Endothelial cell (in vitro differentiated cells): ENCODE data around the gene MMP11. TPM values are rescaled to one million over a fixed set of nuclear protein-coding genes. Genes with fewer than 3 reads are reported as not detected.

Experiments
- DNase-seq: peaks from one replicate; pipeline ENCODE4 v3.0.0; 2021; ENCODE audit warnings: low spot score
- H3K27ac Mint-ChIP-seq: one replicate; pipeline ENCODE4 v1.8.0; 2021; ENCODE audit warnings: mixed read lengths, inconsistent platforms; ENCODE audit not compliant: unreplicated experiment
- H3K27me3 Mint-ChIP-seq: one replicate; pipeline ENCODE4 v1.8.0; 2021; ENCODE audit warnings: mild to moderate bottlenecking, moderate library complexity, mixed read lengths, inconsistent platforms; ENCODE audit not compliant: unreplicated experiment
- H3K36me3 Mint-ChIP-seq: one replicate; pipeline ENCODE4 v1.8.0; 2021; ENCODE audit warnings: mild to moderate bottlenecking, low read depth, mixed read lengths, inconsistent platforms; ENCODE audit not compliant: unreplicated experiment
- H3K4me1 Mint-ChIP-seq: one replicate; pipeline ENCODE4 v1.8.0; 2021; ENCODE audit warnings: mild to moderate bottlenecking, mixed read lengths, inconsistent platforms; ENCODE audit not compliant: unreplicated experiment
- H3K4me3 Mint-ChIP-seq: one replicate; pipeline ENCODE4 v1.8.0; 2021; ENCODE audit warnings: mild to moderate bottlenecking, mixed read lengths, inconsistent platforms; ENCODE audit not compliant: unreplicated experiment
- H3K9me3 Mint-ChIP-seq: one replicate; pipeline ENCODE4 v1.8.0; 2021; ENCODE audit warnings: mixed read lengths, inconsistent platforms; ENCODE audit not compliant: unreplicated experiment
- CTCF ChIP-seq: fragments of 200-600 bp; sonication (generic); IDR thresholded peaks from one replicate; pipeline ENCODE4 v1.5.0; 2021; ENCODE audit warnings: antibody characterized with exemption; ENCODE audit not compliant: unreplicated experiment
- total RNA-seq: library from RNA; stranded (reverse); fragmentation: NEBNext Ultra II Directional; extraction: Animal tissue kit (Norgen Biotek cat#: 25700); gene quantifications from one replicate; pipeline ENCODE4 v1.2.1, GENCODE V29; 2021; ENCODE audit not compliant: unreplicated experiment

The MMP11 gene
- total RNA-seq, 1 donor from 2014 or later = 3.4 TPM

- no peak overlapping the region for H3K27ac Mint-ChIP-seq
- H3K4me1 Mint-ChIP-seq = peaks cover 5% of the 10 kb centered on the region
Measured at GRCh38 chr22:23777776-23778576, 5.3 kb downstream of the MMP11 start.

GRCh38 chr22:23778577-23778900 lies 5.9 kb downstream of the MMP11 start:
- peaks cover 4% of the 10 kb centered on the region for H3K27me3 Mint-ChIP-seq
- H3K4me3 Mint-ChIP-seq = no peak overlapping the region
- no peak overlapping the region for H3K27ac Mint-ChIP-seq
- DNase-seq = no peak
- no peaks in the 10 kb centered on the region for H3K9me3 Mint-ChIP-seq
- no peak for TF ChIP-seq CTCF
- H3K36me3 Mint-ChIP-seq = peaks cover 5% of the 10 kb centered on the region
- H3K4me1 Mint-ChIP-seq = no peaks in the 10 kb centered on the region

More at GRCh38 chr22:23777776-23778576, 5.3 kb downstream of the MMP11 start:
- Mint-ChIP-seq H3K27me3 (peaks cover 8% of the 10 kb centered on the region), H3K36me3 (peaks cover 5% of the 10 kb centered on the region), H3K4me3 (no peak overlapping the region), H3K9me3 (no peaks in the 10 kb centered on the region)
- no peak for TF ChIP-seq CTCF
- DNase-seq = no peak

GRCh38 chr22:23779083-23779482 lies 6.4 kb downstream of the MMP11 start:
- H3K4me1 Mint-ChIP-seq = no peaks in the 10 kb centered on the region
- peaks cover 5% of the 10 kb centered on the region for H3K36me3 Mint-ChIP-seq
- TF ChIP-seq CTCF = no peak
- no peaks in the 10 kb centered on the region for H3K9me3 Mint-ChIP-seq
- no peak for DNase-seq
- no peak overlapping the region for H3K4me3 Mint-ChIP-seq
- peaks cover 4% of the 10 kb centered on the region for H3K27me3 Mint-ChIP-seq
- no peak overlapping the region for H3K27ac Mint-ChIP-seq

- H3K4me1 Mint-ChIP-seq = no peaks in the 10 kb centered on the region
- no peak for DNase-seq
- peak overlapping the region; percentile 22 for H3K27ac Mint-ChIP-seq
- peaks cover 4% of the 10 kb centered on the region for H3K27me3 Mint-ChIP-seq
- no peak overlapping the region for H3K4me3 Mint-ChIP-seq
- H3K36me3 Mint-ChIP-seq = peaks cover under 1% of the 10 kb centered on the region
- H3K9me3 Mint-ChIP-seq = no peaks in the 10 kb centered on the region
- TF ChIP-seq CTCF = no peak
Measured at GRCh38 chr22:23779731-23780130, 7.1 kb downstream of the MMP11 start.

- Mint-ChIP-seq H3K36me3 (no peaks in the 10 kb centered on the region), H3K27me3 (peaks cover 4% of the 10 kb centered on the region), H3K27ac (no peak overlapping the region), H3K9me3 (no peaks in the 10 kb centered on the region), H3K4me3 (no peak overlapping the region), H3K4me1 (no peaks in the 10 kb centered on the region)
- no peak for TF ChIP-seq CTCF
- DNase-seq = no peak
Measured at GRCh38 chr22:23780146-23780748, 7.6 kb downstream of the MMP11 start.
